Stimulated activated CD4-positive, alpha-beta T cell treated with anti-CD3 and anti-CD28 coated beads, Interleukin-4, amount 100 ng/mL, for 4 hours (primary cell): ENCODE measurements around the gene SENP1.

Source experiments
- DNase-seq, 2 experiments: peaks; one replicate each; pipeline ENCODE4 v3.0.0-alpha.2; 2020

SENP1 gene

DNA sequence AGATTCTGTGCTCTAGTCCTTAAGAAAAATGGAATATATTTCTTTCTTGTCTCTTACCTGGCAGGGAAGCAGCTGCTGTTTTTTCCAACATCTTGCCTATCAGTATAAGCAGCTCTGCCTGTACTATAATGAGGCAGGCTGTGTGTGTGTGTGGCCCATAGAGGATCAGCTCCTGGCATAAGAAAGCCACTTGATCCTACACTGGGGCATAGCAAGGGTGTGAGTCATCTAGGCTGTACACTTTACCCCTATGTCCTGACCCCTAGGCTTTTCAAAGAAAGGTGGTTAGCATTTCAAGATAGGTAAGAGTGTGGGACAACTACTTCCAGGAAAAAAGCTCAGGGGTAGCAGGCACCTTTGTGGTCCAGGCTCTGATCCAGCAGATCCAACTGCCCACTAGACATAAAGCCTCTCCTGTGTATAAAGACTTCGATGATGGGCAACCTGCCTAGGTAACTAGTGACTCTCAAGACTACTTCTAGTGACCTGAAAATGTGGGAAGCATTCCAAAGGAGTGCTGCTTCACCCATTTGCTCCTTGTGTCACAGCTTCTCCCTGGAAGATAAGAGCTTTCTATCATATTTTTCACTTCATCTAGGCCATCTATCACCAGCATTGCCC is 4.9 kb upstream of the SENP1 start:
- DNase-seq = no peak

DNA sequence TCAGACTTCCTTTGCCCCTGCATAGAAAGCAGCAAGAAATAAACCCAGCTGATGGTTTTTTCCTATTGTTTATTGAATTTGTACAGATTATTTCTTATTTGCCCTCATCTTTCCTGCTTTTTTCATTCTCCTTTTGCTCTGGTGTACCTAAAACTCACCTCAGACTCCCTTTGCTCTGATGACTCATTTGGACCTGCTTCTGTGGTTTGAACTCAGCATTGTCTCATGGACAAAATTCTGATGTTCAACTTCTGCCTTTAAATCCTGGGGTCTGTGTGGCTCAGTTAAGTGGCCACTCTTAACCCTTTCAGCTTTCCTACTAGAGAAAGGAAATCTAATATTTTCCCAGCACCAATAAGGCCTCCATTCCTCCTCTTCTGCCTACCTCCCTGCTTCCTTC is 3.5 kb upstream of the SENP1 start:
- DNase-seq = no peak

DNA sequence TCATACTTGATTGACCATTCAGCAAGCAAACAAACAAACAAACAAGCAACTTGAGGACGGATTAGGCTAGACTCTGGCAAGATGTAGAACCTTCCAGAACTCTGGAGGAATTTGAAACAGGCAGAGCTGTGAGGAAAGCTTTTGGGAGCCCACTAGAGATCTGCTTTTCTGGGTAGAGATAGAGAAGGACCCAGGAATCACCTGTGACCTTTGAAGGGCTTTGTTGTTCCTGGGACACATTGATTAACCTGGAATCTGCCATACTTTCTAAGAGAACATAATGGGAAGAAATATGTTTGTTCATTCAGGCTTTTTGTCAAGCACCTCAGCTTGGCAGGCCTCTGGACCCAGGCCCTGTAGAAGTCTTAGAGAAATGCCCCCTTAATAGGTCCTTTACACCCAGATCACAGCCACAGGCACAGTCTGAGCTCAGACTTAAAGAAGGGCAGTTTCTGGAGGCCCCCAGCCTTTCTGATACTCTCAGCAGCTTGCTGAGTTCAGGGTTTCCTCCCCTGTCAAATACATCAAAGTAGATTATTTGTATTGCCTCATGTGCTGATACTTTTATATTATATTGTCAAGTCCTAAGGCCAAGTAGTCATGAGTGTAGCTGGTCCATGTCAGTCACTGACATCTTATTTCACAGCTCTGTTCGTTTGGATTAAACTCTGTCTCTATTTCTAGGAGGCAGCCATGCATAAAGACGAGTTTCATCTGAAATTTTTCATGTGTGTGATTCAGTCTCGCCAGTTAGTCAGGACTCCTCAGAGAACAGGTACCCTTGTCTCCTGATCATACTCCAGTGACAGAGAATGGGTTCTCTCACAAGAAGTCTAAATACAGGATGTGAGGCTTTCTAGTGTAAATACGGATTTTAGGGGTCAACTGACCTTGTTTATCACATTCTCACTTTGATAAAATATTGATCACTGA is 1.1 kb upstream of the SENP1 start:
- no peak for DNase-seq

DNA sequence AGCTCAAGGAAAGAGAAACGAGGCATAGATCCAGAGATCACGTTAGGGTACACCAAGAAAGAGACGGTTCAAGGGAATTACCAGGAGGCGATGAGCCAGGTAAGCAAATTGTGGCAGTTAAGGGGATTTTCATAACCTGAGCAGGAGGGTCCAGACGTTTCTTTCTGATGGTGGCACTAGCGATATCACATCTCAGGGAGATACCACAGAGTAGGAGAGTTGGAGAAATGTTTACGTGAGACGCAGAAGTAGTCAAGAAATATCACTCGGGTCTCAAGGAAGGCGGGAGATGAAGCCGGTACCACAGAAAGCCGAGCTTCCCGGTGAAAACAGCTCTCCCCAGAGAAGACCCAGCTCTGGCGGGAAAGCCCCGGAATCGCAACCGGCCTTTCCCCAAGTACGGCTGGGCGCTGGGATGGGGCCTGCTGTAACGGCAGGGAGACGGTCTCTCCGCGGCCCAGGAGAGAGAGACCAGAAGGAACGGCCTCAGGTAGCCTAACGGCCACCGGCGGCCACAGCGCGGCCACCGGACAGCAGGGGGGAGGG is 485 bp downstream of the SENP1 start:
- DNase-seq = peak; percentile 21 to 45

DNA sequence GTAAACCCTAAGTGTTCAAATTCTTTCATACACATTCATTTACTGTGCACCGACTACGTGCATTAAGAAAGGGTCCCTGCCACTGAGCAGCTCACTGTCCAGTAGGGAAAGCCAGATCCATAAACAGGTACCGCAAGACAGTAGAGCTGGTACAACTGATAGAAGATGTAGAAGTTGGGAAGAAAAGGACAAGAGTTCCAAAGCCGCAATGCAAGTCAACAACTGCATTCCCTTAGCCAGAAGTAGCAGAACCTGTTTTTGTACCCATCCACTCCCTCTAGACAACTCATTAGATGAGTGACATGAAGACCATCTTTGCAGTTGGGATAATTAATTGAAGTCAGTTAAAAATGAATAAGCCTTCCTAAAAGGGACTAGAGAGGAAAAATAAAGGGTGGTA is 1.3 kb downstream of the SENP1 start:
- DNase-seq = no peak

DNA sequence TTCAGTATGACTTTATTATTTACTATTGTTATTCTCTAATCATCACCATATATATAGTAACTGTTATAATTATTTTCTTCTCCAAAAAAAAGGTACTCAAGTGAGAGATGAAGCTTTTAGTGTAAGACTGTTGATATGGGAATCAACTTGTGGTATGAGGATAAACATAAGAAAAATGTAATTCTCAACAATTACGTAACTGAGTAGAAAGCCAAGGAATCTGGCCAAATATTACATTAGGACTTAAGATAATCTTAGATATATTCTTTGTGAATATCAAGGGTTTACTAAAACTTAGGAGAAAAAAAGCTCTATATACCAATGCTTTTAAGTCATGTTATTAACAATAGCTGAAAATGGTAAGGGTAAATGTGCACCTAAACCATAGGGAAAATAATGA is 13.3 kb downstream of the SENP1 start:
- no peak for DNase-seq

DNA sequence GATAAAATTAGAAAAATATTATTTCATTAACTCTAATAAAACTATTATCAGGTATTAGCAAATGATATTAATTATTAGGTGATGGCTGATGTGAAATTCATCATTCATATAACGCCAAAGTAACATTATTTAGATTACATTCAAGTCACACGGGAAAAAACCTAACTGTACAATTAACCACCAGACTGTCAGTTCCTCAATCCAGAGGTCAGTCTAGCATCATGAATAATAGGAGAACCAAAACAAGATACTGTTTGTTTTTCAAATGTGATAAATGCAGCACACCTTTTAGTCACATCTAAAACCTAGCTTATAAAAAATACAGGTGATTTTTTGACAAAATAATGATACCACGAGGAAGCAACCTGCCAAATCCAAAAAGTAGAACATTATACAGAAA is 19.6 kb downstream of the SENP1 start:
- no peak for DNase-seq

DNA sequence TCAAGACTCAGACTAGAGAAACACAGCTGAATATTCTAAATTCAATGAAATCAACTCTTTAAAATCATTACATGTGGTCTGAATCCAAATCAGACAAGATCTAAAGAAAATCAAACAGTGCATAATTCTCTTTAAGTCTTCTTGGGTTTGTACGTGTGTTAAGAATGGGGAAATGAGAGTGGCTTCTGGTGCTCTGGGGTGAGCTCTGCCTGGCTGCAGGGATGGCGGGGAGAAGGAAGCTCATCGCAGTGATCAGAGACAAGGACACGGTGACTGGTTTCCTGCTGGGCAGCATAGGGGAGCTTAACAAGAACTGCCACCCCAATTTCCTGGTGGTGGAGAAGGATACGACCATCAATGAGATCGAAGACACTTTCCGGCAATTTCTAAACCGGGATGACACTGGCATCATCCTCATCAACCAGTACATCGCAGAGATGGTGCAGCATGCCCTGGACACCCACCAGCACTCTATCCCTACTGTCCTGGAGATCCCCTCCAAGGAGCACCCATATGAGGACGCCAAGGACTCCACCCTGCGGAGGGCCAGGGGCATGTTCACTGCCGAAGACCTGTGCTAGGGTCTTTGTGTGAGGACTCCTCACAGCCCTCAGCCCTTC is 20.9 kb downstream of the SENP1 start:
- no peak for DNase-seq

DNA sequence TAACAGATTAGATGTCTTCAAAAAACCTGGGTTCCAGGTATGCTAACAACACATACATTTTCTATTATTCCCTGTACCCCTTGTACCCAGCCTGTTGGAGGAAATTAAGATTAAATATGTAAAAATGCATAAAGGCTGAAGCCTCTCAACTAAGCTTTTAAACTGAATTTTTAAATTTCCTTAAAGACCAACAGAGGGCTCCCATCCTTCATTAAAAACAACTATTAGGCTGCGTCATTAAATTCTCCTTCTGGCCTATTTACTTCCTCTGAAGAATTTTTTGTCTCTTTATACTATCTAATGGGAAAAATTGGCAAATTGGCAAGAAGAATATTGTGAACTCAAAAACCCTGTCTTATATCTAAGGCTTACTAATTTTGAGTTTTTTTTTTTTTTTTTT is 21.8 kb downstream of the SENP1 start:
- DNase-seq = no peak

DNA sequence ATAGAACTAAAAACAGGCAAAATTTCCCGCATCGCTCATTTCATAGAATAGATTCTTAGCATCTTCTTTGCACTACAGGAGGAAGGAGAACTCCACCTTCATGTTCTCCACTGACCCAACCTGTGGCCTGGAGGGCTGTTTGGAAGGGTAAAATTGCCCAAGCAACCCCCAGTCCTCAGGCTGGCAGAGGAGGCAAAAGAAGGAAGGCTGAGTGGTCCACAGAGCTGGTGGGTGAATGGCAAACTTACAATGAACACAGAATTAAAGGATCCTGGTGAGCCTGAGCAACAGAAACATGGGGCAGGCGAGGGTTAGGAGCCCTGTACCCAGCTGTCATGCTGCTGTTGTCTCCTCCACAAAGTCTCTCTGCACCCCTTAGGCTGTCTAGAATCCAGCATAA is 25.1 kb downstream of the SENP1 start:
- DNase-seq = no peak

DNA sequence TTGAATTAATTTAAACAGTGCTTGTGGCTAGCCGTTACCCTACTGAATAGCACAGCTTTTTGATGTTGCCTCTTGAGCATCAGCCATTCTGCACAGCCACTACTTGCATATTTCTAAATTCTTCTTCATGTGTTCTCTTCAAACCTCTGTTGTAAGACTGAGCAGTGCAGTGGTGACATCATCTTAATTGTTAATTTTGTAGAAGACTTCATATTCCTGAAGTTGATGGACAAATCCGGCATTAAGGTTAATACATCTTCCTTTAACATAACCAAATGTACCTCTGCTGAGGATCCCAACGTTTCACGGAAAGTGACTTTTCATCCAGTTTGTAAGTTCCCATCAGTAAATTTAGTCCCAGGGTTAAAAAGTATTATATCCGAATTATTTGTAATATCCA is 25.6 kb downstream of the SENP1 start:
- DNase-seq = no peak

DNA sequence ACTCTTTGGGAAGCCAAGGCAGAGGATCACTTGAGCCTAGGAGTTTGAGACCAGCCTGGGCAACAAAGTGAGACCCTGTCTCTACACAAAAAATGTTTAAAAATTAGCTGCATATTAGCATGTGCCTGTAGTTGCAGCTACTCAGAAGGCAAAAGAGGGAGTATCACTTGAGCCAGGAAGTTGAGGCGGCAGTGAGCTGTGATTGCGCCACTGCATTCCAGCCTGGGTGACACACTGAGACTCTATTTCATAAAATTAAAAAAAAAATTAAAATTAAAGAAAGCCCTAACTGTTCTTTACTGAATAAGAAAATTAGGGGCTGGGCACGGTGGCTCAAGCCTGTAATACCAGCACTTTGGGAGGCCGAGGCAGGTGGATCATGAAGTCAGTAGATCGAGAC is 27.0 kb downstream of the SENP1 start:
- DNase-seq = no peak

DNA sequence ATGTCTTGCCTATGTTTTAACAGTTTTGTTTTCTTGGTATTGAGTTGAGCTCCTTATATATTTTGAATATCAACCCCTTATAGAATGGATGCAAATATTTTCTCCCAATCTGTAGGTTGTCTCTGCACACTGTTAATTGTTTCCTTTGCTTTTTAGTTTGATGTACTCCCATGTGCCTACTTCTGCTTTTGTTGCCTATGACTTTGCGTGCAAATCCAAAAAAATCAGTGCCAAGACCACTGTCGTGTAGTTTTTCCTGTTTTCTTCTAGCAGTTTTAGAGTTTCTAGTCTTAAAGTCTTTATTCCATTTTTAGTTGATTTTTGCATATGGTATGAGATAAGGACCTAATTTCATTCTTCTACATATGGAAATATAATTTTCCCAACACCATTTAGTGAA is 28.8 kb downstream of the SENP1 start:
- no peak for DNase-seq

DNA sequence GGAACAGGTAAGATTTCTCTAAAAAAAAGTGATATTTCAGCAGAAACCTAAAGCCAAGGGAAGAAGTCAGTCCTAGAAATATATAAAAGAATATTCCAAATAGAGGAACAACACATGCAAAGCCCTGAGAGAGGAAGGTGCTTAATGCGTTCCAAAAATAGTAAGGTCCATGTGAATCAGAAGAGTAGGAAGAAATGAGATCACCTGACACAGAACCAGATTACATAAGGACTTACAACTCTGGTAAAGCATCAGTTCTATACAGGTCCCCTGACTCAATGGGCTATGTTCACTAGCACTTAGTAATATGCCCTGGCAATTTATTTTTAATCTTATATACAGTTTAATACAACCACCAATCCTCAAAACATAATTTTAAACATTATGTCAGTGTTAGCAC is 30.0 kb downstream of the SENP1 start:
- DNase-seq = no peak

DNA sequence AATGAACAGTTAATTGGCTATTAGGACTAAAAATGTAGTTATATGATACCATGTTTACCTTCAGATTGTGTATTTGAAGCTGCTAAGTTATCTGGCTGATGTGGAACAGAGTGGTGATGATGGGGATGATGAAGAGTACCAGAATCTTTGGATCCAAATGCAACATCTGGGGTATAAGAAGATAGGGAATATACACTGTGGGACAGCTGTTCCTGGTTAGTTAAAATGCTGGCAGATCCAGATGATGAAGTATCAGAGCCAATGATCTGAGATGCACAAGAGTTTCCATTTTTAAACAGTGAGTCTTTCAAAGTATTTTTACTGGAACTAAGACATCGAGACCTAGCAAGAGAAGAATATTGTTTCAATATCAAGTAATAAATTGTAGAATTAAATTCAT is 31.6 kb downstream of the SENP1 start:
- DNase-seq = no peak

DNA sequence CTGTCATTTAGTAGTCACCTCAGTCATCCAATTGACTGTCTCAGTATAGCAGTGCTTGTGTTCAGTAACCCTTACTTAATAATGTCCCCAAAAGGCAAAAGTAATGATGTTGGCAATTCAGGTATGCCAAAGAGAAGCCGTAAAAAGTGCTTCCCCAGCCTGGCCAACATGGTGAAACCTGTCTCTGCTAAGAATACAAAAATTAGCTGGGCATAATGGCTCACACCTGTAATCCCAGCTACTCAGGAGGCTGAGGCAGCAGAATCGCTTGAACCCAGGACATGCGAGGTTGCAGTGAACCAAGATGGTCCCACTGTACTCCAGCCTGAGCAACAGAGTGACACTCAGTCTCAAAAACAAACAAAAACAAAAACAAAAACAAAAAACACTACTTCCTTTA is 33.6 kb downstream of the SENP1 start:
- no peak for DNase-seq

DNA sequence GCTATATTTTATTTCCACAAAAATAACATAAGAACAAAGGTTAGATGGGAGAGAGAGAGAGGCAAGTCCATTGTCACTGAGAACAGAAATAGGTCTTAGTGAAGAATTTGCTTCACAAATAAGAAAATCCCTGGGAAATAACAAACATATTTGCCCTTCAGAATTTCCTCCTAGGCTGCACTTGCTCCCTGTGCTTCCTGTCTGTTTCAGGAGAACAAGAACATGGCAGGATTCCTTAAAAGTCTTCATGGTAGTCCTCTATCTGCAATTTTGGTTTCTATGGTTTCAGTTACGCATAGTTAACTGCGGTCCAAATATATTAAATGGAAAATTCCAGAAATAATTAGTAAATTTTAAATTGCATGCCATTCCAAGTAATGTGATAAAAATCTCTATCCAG is 34.1 kb downstream of the SENP1 start:
- DNase-seq = no peak

DNA sequence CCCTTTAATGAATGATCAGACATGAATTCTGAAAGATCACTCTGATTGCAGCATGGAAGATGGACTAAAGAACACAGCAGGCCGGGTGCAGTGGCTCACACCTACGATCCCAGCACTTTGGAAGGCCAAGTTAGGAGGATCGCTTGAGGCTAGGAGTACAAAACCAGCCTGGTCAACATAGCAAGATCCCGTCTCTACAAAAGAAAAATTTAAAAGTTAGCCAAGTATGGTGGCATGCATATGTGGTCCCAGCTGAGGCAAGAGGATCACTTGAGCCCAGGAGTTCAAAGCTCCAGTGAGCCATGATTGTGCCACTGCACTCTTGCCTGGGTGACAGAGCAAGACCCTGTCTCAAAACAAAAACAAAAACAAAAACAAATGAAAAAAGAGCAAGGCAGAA is 35.1 kb downstream of the SENP1 start:
- no peak for DNase-seq

DNA sequence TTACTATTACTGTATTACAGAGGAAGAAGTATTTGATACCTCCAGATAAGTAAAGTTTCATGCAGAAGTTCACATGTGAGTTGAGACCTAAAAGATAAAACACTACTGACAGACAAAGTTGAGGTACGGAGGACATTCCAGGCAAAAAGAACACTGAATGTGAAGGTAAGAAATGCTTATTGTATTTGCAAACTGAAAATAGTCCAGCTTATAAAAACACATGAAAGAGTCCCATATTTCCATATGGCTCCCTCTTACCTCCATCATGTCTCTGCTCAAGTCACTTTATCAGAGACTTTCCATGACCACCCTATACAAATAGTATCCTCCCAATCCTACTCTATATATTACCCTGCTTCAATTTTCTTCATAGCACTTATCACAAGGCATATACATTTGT is 35.8 kb downstream of the SENP1 start:
- no peak for DNase-seq

DNA sequence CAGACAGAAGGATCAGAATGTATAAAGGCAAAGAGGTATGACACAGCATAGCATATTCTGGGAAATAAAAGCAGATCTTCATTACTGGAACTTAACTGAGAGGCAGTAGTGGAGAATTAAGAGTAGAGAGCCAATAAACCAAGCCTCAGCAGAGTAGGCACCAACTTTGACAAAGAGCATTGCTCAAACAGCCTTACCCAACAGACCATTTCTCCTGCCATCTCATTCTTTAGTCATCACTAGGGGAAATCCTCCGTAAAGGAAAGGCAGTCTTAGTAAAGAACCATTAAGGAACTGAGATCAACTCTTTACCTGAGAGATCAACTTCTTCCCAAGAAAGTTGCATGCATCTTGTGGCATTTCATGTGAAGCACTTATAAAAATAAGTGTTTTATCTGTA is 36.6 kb downstream of the SENP1 start:
- DNase-seq = no peak

DNA sequence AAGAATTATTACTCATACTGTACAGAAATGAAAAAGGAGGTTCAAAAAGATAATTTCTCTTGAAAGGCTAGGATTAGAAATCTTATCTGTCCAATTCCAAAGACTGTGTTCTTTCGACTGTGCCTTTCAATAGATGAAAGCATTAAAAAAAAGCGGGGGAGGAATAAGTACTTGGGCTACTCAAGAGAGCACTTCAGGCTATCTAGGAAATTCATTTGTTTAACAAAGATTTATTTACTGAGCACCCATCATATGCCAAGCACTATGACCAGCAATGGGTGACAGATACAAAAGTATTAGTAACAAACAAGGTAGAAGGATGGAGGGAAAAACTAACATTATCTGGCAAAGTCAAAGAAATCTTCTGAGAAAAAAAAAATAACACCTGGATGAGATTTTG is 37.4 kb downstream of the SENP1 start:
- no peak for DNase-seq

DNA sequence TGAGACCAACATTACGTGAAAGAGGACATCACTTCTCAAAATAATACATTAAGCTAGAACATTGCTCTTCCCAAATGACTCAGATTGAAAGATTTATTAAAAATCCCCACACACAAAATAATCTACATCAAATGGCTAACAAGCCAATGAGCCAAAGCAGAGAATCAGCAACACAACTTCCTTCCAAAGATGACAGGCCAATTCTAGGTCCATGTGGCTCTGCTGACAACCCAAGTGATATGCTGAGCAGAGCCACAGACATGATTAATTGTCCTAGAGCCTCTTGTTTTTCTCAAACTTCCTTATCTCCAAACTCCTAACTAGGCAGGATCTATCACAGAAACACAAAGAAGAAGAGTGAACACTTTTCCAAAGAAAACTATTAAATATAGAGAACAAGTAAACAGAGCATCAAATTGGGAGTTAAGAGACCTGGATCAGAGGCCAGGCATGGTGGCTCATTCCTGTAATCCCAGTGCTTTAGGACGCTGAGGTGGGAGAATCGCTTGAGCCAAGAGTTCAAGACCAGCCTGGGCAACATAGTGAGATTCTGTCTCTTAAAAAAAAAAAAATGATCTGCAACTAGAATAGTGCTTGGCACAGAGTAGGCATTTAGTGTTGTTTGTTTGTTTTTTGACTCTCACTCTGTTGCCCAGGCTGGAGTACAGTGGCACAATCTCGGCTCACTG is 38.5 kb downstream of the SENP1 start:
- DNase-seq = no peak

DNA sequence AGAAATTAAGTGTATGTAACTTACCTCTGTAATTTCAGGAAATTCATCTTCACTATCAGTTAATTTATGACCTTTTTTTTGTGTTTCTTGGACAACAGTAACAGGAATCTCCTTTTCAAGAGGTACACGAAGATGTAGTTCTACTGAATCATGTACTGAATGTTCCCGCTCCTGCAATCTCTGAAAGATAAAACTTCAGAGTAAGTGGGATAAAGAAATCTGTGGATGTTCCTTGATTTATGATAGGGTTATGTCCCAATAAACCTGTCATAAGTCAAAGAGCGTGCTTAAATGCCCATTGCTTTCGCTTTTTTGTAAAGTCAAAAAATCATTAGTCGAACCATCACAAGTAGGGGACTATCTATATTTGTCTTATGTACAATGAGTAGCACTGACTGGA is 40.8 kb downstream of the SENP1 start:
- no peak for DNase-seq
